ENCODE measurements around the gene SGSM2.

SGSM2 gene

DNA sequence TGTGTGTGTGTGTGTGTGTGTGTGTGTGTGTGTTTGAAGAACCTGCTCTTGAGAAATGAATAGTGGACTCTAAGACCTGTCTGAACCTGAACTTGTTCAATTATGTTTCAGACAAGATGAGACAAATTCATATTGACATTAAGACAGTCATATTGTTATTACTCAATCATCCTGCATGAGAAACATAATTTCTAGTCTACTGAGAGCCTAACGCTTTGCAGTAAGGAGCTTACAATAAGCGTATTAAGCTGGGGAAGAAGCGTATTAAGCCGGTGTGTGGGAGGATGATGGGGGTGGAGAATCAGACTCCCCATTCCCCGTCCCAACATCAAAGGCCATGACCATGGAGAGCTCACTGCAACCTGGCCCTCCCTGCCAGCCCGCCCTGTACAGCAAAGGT lies 86.0 kb downstream of the SGSM2 start:
- TF ChIP-seq, protein P1, sequence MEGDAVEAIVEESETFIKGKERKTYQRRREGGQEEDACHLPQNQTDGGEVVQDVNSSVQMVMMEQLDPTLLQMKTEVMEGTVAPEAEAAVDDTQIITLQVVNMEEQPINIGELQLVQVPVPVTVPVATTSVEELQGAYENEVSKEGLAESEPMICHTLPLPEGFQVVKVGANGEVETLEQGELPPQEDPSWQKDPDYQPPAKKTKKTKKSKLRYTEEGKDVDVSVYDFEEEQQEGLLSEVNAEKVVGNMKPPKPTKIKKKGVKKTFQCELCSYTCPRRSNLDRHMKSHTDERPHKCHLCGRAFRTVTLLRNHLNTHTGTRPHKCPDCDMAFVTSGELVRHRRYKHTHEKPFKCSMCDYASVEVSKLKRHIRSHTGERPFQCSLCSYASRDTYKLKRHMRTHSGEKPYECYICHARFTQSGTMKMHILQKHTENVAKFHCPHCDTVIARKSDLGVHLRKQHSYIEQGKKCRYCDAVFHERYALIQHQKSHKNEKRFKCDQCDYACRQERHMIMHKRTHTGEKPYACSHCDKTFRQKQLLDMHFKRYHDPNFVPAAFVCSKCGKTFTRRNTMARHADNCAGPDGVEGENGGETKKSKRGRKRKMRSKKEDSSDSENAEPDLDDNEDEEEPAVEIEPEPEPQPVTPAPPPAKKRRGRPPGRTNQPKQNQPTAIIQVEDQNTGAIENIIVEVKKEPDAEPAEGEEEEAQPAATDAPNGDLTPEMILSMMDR (IDR thresholded peaks at IDR 0.05; ENCODE audit: low read depth, low read length) = no peak
- no peak for DNase-seq (ENCODE audit: extremely low read depth, low read depth)

- TF ChIP-seq, protein P1 (IDR thresholded peaks at IDR 0.05; ENCODE audit: low read depth, low read length) = no peak
- DNase-seq (ENCODE audit: extremely low read depth, low read depth) = no peak
Observed at GRCh38 chr17:2427215-2427614, 89.9 kb downstream of the SGSM2 start.

- DNase-seq (ENCODE audit: extremely low read depth, low read depth) = no peak
- TF ChIP-seq, protein P1 (IDR thresholded peaks at IDR 0.05; ENCODE audit: low read depth, low read length) = no peak
Observed at GRCh38 chr17:2427910-2428309, 90.6 kb downstream of the SGSM2 start.
